HG03378 (cell line): ENCODE data around the gene SPDEF.

Experiments used
- ATAC-seq: cut with Tn5 transposase; IDR thresholded peaks from one replicate; pipeline ENCODE4 v1.9.1; 2021; ENCODE audit warnings: mild to moderate bottlenecking, moderate library complexity; ENCODE audit not compliant: unreplicated experiment

Gene SPDEF

GRCh38 chr6:34583861-34584604, 27.9 kb upstream of the SPDEF start:
- ATAC-seq, result no peak

GRCh38 chr6:34583461-34583860, 27.3 kb upstream of the SPDEF start:
- ATAC-seq, result no peak

GRCh38 chr6:34581561-34581920, 25.4 kb upstream of the SPDEF start:
- no peak for ATAC-seq

- ATAC-seq, result no peak
Measured at GRCh38 chr6:34580707-34581560, 24.8 kb upstream of the SPDEF start.

- ATAC-seq, result no peak
Measured at GRCh38 chr6:34578445-34579262, 22.5 kb upstream of the SPDEF start.

- no peak for ATAC-seq
Measured at GRCh38 chr6:34576286-34576955, 20.3 kb upstream of the SPDEF start.

GRCh38 chr6:34575326-34575725, 19.2 kb upstream of the SPDEF start:
- no peak for ATAC-seq

- no peak for ATAC-seq
Measured at GRCh38 chr6:34574647-34575293, 18.6 kb upstream of the SPDEF start.

- ATAC-seq, result no peak
Measured at GRCh38 chr6:34573567-34574183, 17.5 kb upstream of the SPDEF start.

GRCh38 chr6:34572585-34572984, 16.5 kb upstream of the SPDEF start:
- no peak for ATAC-seq

GRCh38 chr6:34572021-34572420, 15.9 kb upstream of the SPDEF start:
- no peak for ATAC-seq

GRCh38 chr6:34571388-34571787, 15.3 kb upstream of the SPDEF start:
- no peak for ATAC-seq

GRCh38 chr6:34570066-34570833, 14.1 kb upstream of the SPDEF start:
- ATAC-seq, result no peak

- ATAC-seq, result no peak
Measured at GRCh38 chr6:34569361-34569973, 13.3 kb upstream of the SPDEF start.

GRCh38 chr6:34568341-34569201, 12.4 kb upstream of the SPDEF start:
- no peak for ATAC-seq

GRCh38 chr6:34566830-34567546, 10.9 kb upstream of the SPDEF start:
- no peak for ATAC-seq

- no peak for ATAC-seq
Measured at GRCh38 chr6:34565722-34566137, 9.6 kb upstream of the SPDEF start.
